ENCODE data around the gene KRTAP22-1.

The KRTAP22-1 gene

GRCh38 chr21:30598802-30599201 is 2.1 kb upstream of the KRTAP22-1 start, which contains the start of gene KRTAP6-2:
Gene KRTAP6-2, minus strand, starts transcription at chr21:30598902. Its CDS starts 28 bp downstream, at chr21:30598874.
- Mint-ChIP-seq H3K4me1 (ENCODE audit: low read depth in 2 of 2) (no peaks in the 10 kb centered on the region), H3K27ac (no peak within 1 kb of the TSS), H3K4me3 (no peak within 1 kb of the TSS), H3K27me3 (no peaks in the 10 kb centered on the region), H3K36me3 (ENCODE audit: insufficient read depth) (no peaks in the 10 kb centered on the region), H3K9me3 (peaks cover 5 to 12% of the 10 kb centered on the region in 2 donors)
- ATAC-seq (replicated peaks) (no peak), DNase-seq (no peak)

DNA sequence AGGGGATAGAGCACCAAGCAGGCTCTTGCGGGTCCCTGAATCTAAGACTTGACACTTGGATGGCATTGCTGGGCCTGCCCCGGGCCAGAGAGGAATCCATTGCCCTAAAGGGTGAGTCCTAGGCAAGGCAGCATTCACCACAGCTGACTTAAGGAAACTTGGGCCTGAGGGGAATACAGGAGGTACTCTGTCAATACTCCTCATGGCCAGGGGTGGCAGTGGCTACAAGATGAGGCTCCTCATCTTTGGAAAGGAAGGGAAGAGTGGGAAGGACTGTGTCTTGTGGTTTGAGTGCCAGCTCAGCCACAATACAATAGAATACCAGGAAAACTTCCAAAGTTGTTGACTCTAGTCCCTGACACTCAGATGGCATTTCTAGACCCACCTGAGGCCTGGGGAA is 5.1 kb downstream of the KRTAP22-1 start:
- peaks cover 10 to 12% of the 10 kb centered on the region in 2 donors for H3K9me3 Mint-ChIP-seq
- no peaks in the 10 kb centered on the region for H3K27me3 Mint-ChIP-seq
- no peak for ATAC-seq (replicated peaks)
- no peak overlapping the region for H3K27ac Mint-ChIP-seq
- H3K4me3 Mint-ChIP-seq = no peak overlapping the region
- H3K36me3 Mint-ChIP-seq (ENCODE audit: insufficient read depth) = no peaks in the 10 kb centered on the region
- no peak for DNase-seq
- H3K4me1 Mint-ChIP-seq (ENCODE audit: low read depth in 2 of 2) = no peaks in the 10 kb centered on the region

- DNase-seq (no peak), ATAC-seq (replicated peaks) (no peak)
- Mint-ChIP-seq H3K36me3 (ENCODE audit: insufficient read depth) (no peaks in the 10 kb centered on the region), H3K27me3 (no peaks in the 10 kb centered on the region), H3K4me3 (no peak overlapping the region), H3K27ac (no peak overlapping the region), H3K4me1 (ENCODE audit: low read depth in 2 of 2) (no peaks in the 10 kb centered on the region), H3K9me3 (peaks cover 0 to 1% of the 10 kb centered on the region in 2 donors)
Measured at GRCh38 chr21:30612132-30612531, 11.2 kb downstream of the KRTAP22-1 start.

DNA sequence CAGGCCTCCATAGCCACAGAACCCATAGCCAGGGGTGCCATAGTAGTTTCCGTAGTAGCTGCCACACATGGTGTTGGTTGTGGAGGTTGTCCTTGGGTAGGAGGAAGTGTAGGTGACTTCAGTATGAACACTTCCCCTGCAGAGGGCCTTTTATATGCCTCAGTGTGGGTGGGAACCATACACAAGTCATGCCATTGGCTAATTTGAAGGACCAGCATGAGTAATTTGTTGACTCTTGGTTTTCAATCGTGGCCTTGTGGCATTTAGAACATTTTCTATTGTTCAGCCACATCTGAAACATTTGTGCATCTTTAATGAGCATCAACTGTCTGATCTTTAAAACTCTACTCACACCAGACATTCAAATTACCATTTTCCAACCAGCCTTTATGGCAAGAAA is 12.9 kb downstream of the KRTAP22-1 start, which contains the start of gene KRTAP6-1:
TSS of gene KRTAP6-1 (minus strand) at position 95 of the 400 bp plus-strand sequence. CDS start at position 69, 26 bp downstream.
- Mint-ChIP-seq H3K27me3 (no peaks in the 10 kb centered on the region), H3K27ac (no peak within 1 kb of the TSS), H3K4me1 (ENCODE audit: low read depth in 2 of 2) (no peaks in the 10 kb centered on the region), H3K36me3 (ENCODE audit: insufficient read depth) (no peaks in the 10 kb centered on the region), H3K4me3 (no peak within 1 kb of the TSS), H3K9me3 (peaks cover 0 to 1% of the 10 kb centered on the region in 2 donors)
- ATAC-seq (replicated peaks) (no peak), DNase-seq (no peak)

DNA sequence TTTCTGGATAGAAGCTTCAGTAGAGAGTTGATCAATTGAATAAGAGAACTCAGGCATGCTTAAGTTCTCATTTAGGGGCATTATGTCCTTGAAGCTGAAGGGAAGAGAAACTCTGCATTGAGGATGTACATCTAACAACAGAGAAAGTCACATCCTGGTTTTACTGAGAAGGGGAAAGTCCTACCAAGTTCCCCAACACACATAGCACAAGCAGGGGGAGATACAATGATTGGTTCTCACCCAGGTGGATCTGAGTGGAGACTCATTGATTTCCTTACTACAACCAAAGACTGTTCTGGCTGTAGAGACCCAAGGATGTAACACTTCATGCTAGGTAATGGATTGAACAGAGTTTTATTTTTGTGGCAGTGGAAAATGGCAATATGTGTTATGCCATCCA is 14.3 kb downstream of the KRTAP22-1 start:
- DNase-seq (no peak), ATAC-seq (replicated peaks) (no peak)
- Mint-ChIP-seq H3K9me3 (peaks cover 0 to 1% of the 10 kb centered on the region in 2 donors), H3K4me1 (ENCODE audit: low read depth in 2 of 2) (no peaks in the 10 kb centered on the region), H3K27ac (no peak overlapping the region), H3K27me3 (no peaks in the 10 kb centered on the region), H3K36me3 (ENCODE audit: insufficient read depth) (no peaks in the 10 kb centered on the region), H3K4me3 (no peak overlapping the region)

DNA sequence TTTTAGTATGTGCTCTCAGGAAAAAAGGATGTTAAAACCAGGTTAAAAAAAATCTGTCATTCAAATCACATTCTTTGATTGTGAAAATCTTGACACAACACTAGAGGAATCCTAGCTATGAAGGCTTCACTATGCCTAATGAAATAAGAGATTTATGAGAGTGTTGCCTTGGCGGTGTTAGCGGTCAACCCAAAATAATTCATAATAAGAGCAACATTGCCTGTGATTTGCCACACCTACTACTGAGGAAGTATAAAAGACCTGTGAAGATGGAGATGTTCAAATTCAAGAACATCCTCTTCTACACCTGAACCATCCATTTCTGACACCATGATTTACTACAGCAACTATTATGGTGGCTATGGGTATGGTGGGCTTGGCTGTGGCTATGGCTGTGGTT is 15.2 kb downstream of the KRTAP22-1 start, which contains the start of gene KRTAP20-1:
TSS of gene KRTAP20-1 (plus strand) at position 301 of the 400 bp plus-strand sequence. CDS start at position 331, 30 bp downstream.
- no peak for DNase-seq
- Mint-ChIP-seq H3K36me3 (ENCODE audit: insufficient read depth) (no peaks in the 10 kb centered on the region), H3K9me3 (peaks cover 0 to 1% of the 10 kb centered on the region in 2 donors), H3K4me3 (no peak within 1 kb of the TSS), H3K27me3 (no peaks in the 10 kb centered on the region), H3K27ac (no peak within 1 kb of the TSS), H3K4me1 (ENCODE audit: low read depth in 2 of 2) (no peaks in the 10 kb centered on the region)
- no peak for ATAC-seq (replicated peaks)

DNA sequence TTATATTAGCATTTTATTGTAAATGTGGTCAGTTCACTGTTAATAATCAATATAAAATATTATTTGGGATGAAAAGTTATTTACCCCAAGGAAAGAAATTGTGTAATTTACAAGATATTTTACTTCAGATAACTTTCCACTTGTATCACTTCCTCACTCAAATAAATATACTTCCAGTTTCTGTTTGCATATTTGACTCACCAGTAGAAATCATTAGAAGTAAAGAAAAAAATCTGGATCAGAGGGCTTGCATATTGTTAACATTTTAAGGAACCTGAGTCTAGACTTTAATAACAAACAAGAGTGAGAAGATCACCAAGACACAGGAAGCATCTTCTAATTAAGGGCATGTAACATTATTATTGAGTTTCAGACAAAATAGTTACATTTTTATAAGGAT is 19.2 kb downstream of the KRTAP22-1 start:
- H3K4me1 Mint-ChIP-seq (ENCODE audit: low read depth in 2 of 2) = no peaks in the 10 kb centered on the region
- H3K36me3 Mint-ChIP-seq (ENCODE audit: insufficient read depth) = no peaks in the 10 kb centered on the region
- H3K9me3 Mint-ChIP-seq = no peaks in the 10 kb centered on the region
- DNase-seq (no peak), ATAC-seq (replicated peaks) (no peak)
- no peak overlapping the region for H3K4me3 Mint-ChIP-seq
- H3K27ac Mint-ChIP-seq = no peak overlapping the region
- no peaks in the 10 kb centered on the region for H3K27me3 Mint-ChIP-seq

GRCh38 chr21:30620522-30620921 is 19.6 kb downstream of the KRTAP22-1 start, which contains the start of gene KRTAP20-4:
Gene KRTAP20-4, plus strand, starts transcription at chr21:30620627.
- Mint-ChIP-seq H3K27ac (no peak within 1 kb of the TSS), H3K4me1 (ENCODE audit: low read depth in 2 of 2) (no peaks in the 10 kb centered on the region), H3K4me3 (no peak within 1 kb of the TSS), H3K36me3 (ENCODE audit: insufficient read depth) (no peaks in the 10 kb centered on the region), H3K9me3 (no peaks in the 10 kb centered on the region), H3K27me3 (no peaks in the 10 kb centered on the region)
- DNase-seq = no peak
- no peak for ATAC-seq (replicated peaks)

- ATAC-seq (replicated peaks) = no peak
- no peak for DNase-seq
- peaks cover 0 to 3% of the 10 kb centered on the region in 2 donors for H3K9me3 Mint-ChIP-seq
- no peak overlapping the region for H3K4me3 Mint-ChIP-seq
- no peaks in the 10 kb centered on the region for H3K4me1 Mint-ChIP-seq (ENCODE audit: low read depth in 2 of 2)
- no peaks in the 10 kb centered on the region for H3K36me3 Mint-ChIP-seq (ENCODE audit: insufficient read depth)
- no peaks in the 10 kb centered on the region for H3K27me3 Mint-ChIP-seq
- no peak overlapping the region for H3K27ac Mint-ChIP-seq
Measured at GRCh38 chr21:30623362-30623761, 22.5 kb downstream of the KRTAP22-1 start.

DNA sequence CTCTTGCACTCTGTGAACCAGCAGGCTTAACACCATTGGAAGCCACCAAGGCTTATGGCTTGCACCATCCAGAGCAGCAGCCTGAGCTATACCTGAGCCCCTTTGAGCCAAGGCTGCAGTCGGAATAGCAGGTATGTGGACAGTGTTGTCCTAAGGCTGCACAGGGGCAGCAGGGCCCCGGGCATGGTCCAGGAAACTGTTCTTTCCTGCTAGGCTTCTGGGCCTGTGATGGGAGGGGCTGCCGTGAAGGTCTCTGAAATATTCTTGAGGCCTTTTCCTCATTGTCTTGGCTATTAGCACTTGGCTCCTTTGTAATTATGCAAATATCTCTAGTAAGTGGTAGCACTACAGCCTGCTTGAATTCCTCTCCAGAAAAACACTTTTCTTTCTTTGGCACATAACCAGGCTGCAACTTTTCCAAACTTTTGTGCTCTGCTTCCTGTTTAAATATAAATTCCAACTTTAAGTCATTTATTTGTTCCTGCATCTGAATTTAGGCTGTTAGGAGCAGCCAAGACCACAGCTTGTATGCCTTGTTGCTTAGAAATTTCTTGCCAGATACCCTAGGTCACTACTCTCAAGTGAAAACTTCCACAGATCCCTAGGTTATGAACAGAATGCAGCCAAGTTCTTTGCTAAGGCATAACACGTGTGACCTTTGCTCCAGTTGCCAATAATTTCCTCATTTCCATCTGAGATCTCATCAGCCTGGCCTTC is 24.7 kb downstream of the KRTAP22-1 start:
- no peak for ATAC-seq (replicated peaks)
- Mint-ChIP-seq H3K4me1 (ENCODE audit: low read depth in 2 of 2) (no peaks in the 10 kb centered on the region), H3K27ac (no peak overlapping the region)

GRCh38 chr21:30628109-30628508 is 27.2 kb downstream of the KRTAP22-1 start:
- H3K36me3 Mint-ChIP-seq (ENCODE audit: insufficient read depth) = no peaks in the 10 kb centered on the region
- H3K27me3 Mint-ChIP-seq = no peaks in the 10 kb centered on the region
- peaks cover 0 to 4% of the 10 kb centered on the region in 2 donors for H3K9me3 Mint-ChIP-seq
- ATAC-seq (replicated peaks) (no peak), DNase-seq (no peak)
- no peaks in the 10 kb centered on the region for H3K4me1 Mint-ChIP-seq (ENCODE audit: low read depth in 2 of 2)
- H3K27ac Mint-ChIP-seq = no peak overlapping the region
- H3K4me3 Mint-ChIP-seq = no peak overlapping the region

More for the DNA sequence above, 24.7 kb downstream of the KRTAP22-1 start:
- Mint-ChIP-seq H3K4me3 (no peak overlapping the region), H3K27me3 (no peaks in the 10 kb centered on the region), H3K9me3 (peaks cover 0 to 4% of the 10 kb centered on the region in 2 donors), H3K36me3 (ENCODE audit: insufficient read depth) (no peaks in the 10 kb centered on the region)
- DNase-seq = no peak

GRCh38 chr21:30629200-30629599 is 28.3 kb downstream of the KRTAP22-1 start:
- no peak overlapping the region for H3K27ac Mint-ChIP-seq
- no peak overlapping the region for H3K4me3 Mint-ChIP-seq
- no peaks in the 10 kb centered on the region for H3K36me3 Mint-ChIP-seq (ENCODE audit: insufficient read depth)
- H3K27me3 Mint-ChIP-seq = no peaks in the 10 kb centered on the region
- DNase-seq (no peak), ATAC-seq (replicated peaks) (no peak)
- peaks cover 0 to 4% of the 10 kb centered on the region in 2 donors for H3K9me3 Mint-ChIP-seq
- no peaks in the 10 kb centered on the region for H3K4me1 Mint-ChIP-seq (ENCODE audit: low read depth in 2 of 2)

GRCh38 chr21:30634906-30635305 is 34.0 kb downstream of the KRTAP22-1 start, which contains the start of gene KRTAP20-2:
Gene KRTAP20-2, plus strand, starts transcription at chr21:30635206. Its CDS starts 58 bp downstream, at chr21:30635264.
- DNase-seq = no peak
- no peaks in the 10 kb centered on the region for H3K27me3 Mint-ChIP-seq
- H3K9me3 Mint-ChIP-seq = peaks cover 0 to 1% of the 10 kb centered on the region in 2 donors
- no peak within 1 kb of the TSS for H3K4me3 Mint-ChIP-seq
- no peak for ATAC-seq (replicated peaks)
- H3K4me1 Mint-ChIP-seq (ENCODE audit: low read depth in 2 of 2) = no peaks in the 10 kb centered on the region
- no peaks in the 10 kb centered on the region for H3K36me3 Mint-ChIP-seq (ENCODE audit: insufficient read depth)
- no peak within 1 kb of the TSS for H3K27ac Mint-ChIP-seq

GRCh38 chr21:30638686-30639085 is 37.8 kb downstream of the KRTAP22-1 start:
- Mint-ChIP-seq H3K27me3 (no peaks in the 10 kb centered on the region), H3K4me3 (no peak overlapping the region), H3K27ac (no peak overlapping the region), H3K4me1 (ENCODE audit: low read depth in 2 of 2) (no peaks in the 10 kb centered on the region), H3K9me3 (peaks cover 0 to 1% of the 10 kb centered on the region in 2 donors), H3K36me3 (ENCODE audit: insufficient read depth) (no peaks in the 10 kb centered on the region)
- DNase-seq (no peak), ATAC-seq (replicated peaks) (no peak)
